Cerebellar nuclear complex (tissue), 1 donor: ENCODE data around the gene TAF1B.
"Not testable (repeated sequence)": the region's sequence is repeated elsewhere in the genome, so short reads cannot be mapped to it uniquely, and the experiment has no call there.

Experiments
- DNase-seq, 2 experiments: peaks; one replicate each; lab custom pipeline; 2025; lab: John Stamatoyannopoulos, UW

Gene TAF1B

DNA sequence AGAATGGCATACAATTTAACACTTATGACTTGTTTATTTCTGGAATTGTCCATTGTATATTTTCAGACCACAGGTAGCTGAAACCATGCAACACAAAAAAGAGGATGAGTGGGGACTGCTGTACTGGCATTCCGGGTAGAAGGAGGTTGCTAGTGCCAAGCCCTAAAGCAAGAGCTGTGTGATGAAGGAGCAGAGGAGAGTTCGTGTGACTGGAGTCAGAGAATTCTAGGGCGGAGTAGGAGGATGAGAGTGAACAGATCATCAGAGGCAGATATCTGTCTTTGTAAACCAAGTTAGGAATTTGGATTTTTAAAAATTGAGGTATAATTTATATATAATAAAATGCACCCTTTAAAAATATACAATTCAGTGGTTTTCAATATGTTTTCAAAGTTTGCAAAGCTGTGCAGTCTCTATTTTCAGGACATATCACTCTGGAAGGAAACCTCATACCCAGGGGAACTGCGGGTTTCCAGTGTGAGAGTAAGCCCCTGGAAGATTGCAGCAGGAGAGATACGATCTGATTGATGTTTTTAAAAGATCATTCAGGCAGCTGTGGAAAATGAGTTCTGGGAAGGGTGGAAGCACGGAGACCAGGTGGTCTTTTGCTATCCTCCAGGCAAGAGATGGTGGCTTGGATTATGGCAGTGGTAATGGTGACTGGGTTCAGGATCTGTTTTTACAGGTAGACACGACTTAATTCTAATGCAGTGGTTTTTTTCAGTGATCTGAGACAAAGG, 36.4 kb downstream of the TAF1B start:
- no peak for DNase-seq

DNA sequence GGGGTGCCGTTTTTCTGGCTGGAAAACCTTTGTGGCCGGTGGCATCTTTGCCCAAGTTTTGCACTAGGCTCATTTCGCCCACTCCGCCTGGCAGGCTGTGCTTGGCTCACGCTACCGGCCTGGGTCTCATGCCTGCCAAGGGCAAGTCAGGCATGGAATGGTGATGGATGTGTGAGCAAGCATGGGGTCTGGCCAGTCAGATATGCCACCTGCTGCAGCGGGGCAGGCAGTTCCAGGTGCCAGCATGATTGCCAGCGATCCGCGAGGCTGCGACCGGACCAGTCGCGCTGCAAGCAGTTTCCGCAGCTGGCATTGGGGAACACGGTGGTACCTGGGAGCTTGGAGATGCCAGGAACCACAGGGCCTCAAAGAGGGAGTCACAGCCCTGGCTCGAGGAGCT, 40.6 kb downstream of the TAF1B start:
- peak; percentile 32 to 53 for DNase-seq

DNA sequence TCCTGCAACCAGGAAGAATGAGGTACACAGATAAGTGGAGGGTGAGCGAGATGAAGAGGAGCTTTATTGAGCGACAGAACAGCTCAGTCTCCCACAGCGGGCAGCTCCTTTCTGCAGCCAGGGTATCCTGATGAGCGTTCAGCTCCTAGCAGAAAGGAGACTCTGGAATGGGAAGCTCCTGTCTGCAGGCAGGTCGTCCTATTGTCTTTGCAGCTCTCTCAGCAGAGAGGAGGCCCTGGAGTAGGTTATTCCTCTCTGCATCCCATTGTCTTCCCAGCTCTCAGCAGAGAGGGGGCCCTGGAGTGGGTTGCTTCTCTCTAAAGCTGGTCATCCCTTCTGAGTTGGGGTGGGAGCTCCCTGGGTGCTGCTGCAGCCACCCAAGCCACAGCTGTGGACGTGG, 41.2 kb downstream of the TAF1B start:
- no peak for DNase-seq

DNA sequence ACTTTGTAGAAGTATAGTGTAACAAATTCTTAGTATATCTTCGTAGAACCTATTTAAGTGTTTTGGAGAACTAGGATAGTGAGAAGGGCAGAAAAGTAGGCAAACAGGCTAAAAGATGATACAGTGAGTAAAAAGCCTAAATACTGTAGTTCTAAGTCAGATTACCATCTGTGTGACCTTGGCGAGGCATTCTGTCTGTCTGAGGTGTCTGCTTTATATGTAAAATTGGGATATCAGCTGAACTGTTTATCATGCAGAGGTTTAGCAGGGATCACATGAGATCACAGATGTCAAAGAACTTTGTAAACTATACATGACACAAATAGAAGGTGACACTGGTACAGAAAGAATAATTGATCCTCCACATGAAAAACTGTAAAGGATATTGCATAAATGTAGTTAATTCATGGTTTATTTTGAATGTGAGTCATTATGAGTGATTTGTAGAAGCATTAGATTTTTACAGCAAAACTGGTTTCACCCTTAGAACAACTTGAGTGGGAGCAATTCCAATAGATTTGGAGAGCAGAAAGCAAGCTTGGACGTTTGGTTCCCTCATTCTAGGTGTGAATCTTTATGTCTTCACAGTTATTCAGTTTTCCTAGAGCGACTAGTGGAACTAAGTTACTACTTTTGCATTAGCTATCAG, 41.9 kb downstream of the TAF1B start:
- DNase-seq: no peak

DNA sequence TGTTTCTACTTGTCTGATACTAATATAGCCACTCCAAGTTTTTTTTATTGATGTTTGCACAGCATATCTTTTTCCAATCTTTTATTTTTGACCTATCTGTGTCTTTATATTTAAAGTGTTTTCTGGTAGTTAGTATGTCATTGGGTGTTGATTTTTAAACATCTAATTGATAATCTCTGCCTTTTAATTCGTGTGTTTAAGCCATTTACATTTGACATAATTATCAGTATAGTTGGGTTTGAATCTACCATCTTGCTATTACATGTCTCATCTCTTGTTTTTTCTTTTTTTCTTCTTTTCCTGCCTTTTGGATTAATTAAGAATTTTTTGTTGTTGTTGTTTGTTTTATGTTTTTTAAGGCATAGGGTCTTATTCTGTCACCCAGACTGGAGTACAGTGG, 44.2 kb downstream of the TAF1B start:
- DNase-seq: no peak

DNA sequence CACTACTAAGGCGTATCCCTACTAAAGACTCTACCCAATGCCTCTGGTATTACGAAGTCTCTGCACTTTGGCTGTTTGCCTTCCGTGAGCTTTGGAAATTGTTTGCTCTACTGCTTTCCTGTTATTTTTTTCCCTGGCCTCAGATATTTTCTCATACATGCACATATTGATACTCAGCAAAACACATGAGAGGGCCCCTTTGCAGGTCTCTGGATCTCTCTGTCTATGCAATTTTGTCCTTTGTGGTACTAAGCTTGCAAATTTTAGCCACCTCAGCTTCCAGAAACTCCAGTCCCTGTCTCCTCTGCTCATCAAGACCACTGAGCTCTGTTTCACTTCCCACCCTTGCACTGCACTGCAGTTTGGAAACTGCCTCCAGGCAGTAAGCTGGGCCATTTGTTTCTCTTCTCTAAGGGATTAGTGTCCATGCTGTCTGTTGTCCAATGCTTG, 46.6 kb downstream of the TAF1B start:
- DNase-seq: no peak

DNA sequence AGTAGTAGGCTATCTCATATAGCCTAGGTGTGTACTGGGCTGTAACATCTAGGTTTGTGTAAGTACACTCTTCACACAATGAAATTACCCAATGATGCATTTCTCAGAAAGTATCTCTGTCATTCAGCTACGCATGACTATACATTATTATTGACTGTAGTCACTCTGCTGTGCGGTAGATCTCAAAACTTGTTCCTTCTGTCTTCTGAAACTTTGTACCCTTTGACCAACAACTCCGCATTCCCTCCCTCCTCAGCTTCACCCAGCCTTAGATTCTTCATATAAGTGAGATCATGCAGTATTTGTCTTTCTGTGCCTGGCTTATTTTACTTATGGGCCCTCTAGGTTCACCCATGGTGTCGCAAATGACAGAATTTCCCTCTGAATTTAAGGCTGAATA, 49.0 kb downstream of the TAF1B start:
- no peak for DNase-seq

DNA sequence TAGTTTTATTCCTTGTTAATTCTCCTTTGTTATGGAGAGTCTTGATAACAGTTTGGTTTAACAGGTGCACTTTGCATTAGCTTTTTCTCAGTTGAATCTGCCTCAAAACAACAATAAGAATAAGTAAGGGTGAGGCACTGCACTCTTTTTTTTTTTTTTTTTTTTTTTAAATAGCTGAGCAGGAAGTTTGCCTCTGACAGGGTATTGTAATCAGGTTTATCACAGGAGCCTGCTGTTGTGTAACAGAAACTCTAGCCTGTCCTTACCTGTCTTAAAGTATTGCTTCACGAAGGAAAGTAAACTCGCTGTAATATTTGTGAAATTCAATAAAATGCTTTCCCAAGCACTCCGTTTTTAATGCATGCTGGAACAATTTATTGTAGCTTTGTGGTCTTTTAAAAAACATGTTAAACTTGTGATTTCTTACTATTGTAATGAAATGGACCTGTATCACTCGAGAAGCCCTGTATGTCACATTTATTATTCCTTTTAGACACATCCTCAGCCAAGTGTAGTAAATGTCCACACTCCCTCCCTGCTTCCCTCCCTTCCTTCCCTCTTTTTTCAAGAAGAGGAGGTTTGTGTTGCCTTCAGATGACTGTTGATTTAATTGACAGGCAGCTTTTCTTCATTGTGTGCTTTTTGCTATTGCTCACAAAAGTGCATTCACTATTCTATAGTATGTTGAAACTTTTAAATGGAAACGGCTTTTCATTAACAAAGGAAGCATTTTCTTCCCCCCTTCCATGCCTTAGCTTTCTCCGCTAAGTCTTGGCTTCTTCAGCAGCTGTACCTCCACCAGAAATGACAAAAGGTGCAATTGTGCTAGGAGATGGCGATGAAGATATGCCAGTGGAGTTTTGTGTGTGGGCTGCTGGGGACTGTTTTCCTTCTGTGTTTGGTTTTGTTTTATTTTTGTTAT, 52.7 kb downstream of the TAF1B start:
- DNase-seq: no peak

DNA sequence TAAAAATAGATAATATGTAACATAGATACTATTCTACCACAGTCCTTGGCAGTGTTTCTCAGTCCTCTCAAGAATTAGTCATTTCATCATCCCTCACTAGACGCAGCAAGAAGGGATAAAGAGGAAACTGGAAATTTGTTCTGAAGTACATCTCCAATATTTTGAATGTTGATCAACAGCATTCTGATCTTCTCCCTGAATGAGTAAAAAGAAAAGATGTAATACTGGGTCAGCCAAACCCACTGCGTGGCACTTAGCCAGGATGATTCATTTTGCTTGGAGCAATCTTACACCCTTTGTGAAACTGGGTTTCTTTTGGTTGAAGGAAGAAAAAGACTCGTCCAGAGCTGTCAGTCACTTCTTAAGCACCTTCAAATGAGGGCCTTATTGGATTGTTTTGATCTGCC, 54.1 kb downstream of the TAF1B start:
- no peak for DNase-seq

DNA sequence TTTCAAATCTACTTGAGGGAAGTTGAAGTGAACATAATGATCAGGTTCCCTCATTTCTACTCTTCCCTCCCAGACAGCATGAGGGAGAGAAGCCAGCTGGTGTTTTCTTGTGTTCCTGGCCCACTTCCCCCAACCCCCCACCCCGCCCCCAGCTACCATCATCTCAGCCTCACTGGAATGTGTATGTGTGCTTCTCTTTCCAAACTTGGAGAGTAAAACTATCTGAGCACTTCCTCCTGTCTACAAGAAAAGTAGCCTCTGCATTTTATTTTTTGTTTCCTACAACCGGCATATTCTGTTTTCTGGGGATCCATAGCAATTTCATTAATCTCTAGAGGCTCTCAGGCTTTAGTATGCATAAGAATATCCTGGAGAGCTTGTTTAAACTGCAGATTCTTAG, 54.6 kb downstream of the TAF1B start:
- no peak for DNase-seq

DNA sequence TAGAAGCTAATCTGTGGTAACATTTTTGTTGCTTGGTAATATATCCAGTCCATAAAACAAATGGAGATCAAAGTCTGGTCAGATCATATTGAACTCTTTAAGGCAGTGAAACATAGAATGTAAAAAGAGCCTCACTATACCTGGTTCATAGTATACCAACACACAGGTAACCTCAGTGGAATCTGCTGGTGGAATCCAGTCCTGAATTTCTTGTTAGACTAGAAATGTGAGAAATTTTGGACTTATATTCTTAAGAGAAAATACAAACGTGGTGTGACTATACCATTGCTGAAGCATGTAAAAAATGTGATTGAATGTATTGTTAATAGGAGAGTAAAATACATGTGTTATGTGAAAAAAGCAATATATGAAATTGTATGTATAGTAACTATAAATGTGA, 62.1 kb downstream of the TAF1B start:
- DNase-seq: no peak

DNA sequence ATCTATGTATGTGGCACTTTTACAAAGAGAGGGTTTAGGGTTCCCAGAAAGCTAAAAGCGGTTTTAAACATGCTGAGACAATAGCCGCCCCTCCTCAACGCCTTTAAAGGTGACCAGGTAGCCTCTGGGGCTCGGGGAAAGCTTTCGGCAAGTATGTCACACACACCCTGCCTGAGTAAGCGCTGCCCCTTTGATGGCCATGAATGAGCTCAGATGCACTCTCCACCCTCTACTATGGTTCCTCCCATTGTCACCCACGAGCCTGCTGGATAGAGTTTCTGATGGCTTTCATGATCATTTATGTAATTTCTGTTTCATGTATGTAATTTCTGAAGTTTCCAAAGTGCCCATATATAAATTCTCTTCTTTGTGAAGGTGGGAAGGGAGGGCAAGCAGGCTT, 64.1 kb downstream of the TAF1B start:
- DNase-seq: no peak

DNA sequence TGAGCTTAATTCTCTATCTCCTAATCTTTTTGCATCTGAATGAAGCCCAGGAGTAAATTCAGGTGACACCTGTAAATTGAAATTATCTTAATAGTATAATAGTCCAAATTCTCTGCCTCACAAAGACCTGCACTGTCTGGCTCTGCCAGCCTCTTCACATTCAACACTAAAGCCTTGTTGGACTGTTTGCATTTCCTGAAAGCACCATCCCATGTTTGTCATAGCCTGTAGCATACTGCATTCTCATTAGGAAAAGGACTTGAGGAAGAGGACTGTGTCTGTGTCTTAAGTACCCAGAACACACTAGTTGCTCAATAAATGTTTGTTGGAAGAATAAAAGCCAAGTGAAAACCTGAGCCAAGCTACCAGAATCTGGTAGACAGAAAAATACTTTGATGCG, 65.4 kb downstream of the TAF1B start:
- DNase-seq: no peak

DNA sequence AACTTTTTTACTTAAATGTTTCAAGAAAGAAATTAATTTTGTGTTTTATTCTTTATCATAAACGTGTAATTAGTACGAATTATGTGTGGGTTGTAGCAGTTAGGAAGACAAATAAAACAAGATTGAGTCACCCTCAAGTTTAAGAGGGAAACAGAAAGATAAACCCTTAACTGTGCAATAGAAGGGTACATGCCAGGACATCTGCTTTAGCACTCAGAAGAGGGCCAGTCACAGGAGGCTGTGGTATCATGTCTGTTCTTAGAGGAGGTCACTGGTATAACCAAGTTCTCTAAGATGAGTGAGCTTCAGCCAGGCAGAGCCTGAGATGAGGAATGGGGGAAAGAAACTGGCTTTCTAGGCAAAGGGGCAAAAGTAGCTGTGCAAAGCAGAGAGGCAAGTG, 65.8 kb downstream of the TAF1B start:
- no peak for DNase-seq

DNA sequence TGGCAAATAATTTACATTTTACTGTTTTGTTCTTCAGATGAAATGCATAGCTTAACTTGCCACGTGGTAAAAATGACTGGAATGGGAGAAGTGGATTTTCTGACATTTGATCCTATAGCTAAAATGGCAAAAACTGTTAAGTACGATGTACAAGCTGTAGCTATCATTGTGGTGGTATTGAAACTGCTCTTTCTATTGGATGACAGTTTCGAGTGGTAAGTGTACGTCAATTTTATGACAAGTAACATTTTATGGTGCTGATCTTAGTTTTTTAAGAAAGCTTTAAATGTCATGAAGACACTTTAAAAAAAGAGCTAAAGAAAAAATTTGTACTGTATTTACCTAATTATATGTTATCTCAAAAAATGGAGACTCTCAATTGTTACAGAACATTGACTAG, 67.4 kb downstream of the TAF1B start:
- DNase-seq: no peak

DNA sequence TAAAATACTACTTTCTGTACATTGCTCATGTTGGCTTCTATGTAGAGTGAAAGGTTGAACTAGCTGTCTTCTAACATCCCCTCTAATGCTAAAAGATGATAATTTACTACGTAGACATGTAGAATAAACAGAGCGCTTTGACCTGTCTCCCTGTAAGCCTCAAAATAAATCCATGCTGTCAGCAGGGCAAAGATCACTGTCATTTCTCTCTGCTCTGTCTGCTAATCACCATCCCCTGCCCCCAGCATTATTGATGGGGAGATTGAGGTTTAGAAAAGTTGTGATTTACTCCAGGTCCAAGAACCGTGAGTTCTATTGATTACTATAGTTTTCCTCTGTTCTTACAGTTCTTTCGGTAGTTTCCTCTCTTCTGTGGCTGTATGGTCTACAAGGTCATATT, 69.2 kb downstream of the TAF1B start:
- no peak for DNase-seq

DNA sequence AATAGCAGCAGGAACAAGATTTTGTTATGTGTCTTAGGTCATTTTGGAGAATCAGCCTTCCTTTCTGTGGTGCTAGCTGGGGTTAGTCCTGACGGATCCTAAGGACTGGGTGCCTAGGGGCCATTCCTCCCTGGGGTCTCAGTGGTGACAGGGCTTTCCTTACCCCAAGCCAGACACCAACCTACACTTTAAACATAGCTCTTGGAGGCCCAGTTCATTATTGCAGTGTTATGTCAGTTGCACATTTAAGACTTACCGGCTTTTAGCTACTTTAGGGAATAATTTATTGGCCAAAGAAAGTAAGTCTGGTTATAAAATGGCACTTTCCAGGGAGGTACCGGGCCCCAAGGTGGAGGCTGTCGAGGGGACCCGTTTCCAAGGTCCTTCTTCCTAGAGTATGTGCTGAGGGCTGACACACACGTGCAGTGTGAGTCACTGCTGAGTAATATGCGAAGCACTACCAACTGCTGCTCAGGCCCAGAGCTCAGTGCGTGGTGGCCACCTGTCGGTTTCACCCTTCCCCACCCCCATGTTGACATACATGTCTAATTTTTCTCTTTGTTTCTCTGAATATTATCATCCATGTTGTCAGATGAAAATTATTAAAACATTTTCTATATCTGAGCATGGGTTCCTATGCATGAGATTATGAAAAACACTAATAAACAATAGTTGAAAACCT, 71.3 kb downstream of the TAF1B start:
- no peak for DNase-seq

DNA sequence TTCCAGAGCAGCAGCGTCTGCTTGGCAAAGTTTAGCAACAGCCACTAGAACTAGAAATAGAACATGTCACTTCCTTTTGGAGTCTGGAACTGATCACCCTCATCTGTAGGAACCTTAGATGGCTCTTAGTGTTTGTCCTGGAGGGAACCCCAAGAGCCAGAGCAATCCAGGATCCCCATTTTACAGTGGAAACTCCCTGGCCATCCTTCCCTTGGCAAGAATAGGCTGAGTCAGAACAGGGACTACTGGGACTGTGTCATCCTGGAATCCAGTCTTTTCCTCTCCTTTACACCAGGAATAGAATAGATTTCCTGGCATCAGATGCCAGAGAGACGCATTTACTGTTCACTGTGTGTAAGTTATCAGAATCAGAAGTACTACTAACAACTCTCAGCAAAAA, 75.0 kb downstream of the TAF1B start:
- no peak for DNase-seq

DNA sequence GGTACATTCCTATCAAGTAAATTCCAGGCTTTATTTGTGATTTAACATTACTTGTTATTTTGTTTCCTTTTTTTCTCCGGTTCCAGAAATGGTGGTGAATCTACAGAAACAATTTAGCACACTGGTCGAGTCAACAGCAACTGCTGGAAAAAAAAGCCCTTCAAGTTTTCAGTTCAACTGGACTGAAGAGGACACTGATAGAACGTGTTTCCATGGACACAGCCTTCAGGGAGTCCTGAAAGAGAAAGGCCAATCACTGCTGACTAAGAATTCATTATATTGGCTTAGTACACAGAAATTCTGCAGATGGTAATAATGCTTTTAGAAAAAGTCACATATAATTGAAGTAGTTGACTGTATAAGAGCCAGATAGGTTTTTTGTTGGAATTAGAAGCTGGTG, 76.2 kb downstream of the TAF1B start:
- DNase-seq: no peak

DNA sequence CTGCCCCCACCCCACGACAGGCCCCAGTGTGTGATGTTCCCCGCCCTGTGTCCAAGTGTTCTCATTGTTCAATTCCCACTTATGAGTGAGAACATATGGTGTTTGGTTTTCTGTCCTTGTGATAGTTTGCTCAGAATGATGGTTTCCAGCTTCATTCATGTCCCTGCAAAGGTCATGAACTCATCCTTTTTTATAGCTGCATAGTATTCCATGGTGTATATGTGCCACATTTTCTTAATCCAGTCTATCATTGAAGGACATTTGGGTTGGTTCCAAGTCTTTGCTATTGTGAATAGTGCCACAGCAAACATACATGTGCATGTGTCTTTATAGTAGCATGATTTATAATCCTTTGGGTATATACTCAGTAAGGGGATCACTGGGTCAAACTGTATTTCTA, 83.7 kb downstream of the TAF1B start:
- not testable (repeated sequence) for DNase-seq

DNA sequence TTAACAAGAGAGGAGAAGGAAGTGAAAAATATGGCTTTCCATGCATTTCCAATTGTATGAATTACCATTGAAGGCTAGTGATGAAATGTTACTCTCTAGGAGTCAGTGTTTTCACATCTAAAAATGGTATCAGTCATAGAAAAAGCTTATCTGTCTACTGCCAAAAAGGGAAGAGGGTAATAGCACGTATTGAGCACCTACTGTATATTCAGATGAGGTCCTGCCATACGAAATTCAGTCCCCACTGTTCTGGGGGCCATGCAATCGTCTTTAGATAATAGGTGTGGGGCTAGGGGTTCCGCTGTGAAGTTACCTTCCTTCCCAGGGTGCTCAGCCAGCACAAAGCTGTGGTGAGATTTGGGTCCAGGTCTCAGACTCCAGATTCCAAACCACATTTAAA, 94.0 kb downstream of the TAF1B start:
- no peak for DNase-seq

DNA sequence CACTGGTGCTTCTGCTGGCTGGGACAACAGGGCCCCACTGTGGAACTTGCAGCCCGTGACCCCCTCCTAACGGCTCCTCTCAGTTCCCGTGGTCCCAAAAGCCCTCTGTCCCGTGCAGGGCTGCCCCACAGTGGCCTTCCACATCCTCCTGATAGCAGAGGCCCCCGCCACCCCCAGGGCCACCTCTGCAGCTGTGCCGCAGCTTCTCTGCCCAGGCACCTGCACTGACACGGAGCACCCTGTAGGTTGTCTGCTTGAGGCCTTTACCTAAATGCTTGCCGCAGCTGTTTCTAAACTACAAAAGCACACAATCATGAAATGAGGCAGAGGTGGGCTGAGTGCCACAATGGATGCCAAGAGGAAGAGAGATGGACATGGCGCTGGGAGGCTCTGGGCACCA, 94.7 kb downstream of the TAF1B start:
- DNase-seq: no peak
